Activated CD4-positive, alpha-beta memory T cell treated with anti-CD3 and anti-CD28 coated beads, Interleukin-2, amount 10 ng/mL, durations not matched to agents 7 days and 5 days (primary cell): ENCODE measurements around the gene C9orf85. TPM values are rescaled to one million over a fixed set of nuclear protein-coding genes. Genes with fewer than 3 reads are reported as not detected.
"Not testable (repeated sequence)": the region's sequence is repeated elsewhere in the genome, so short reads cannot be mapped to it uniquely, and the experiment has no call there.

Experiments used
- CTCF ChIA-PET: fragments of 350-600 bp; sonication (Branson Sonifier 250); formaldehyde crosslinking; loops from one replicate; lab custom pipeline; 2021; ENCODE audit warnings: antibody characterized with exemption, inconsistent platforms; lab: Charles Lee
- POLR2A ChIA-PET: fragments of 350-600 bp; sonication (Branson Sonifier 250); formaldehyde crosslinking; loops from one replicate; lab custom pipeline; 2021; ENCODE audit warnings: antibody characterized with exemption; lab: Charles Lee
- DNase-seq: peaks from one replicate; pipeline ENCODE4 v3.0.0-alpha.2; 2020
- H3K27ac Mint-ChIP-seq: one replicate; pipeline ENCODE4 v1.8.0; 2021; ENCODE audit warnings: mild to moderate bottlenecking, mixed read lengths
- H3K27me3 Mint-ChIP-seq: one replicate; pipeline ENCODE4 v1.8.0; 2021; ENCODE audit warnings: mixed read lengths
- H3K36me3 Mint-ChIP-seq: one replicate; pipeline ENCODE4 v1.8.0; 2021; ENCODE audit warnings: low read depth, mixed read lengths
- H3K4me1 Mint-ChIP-seq: one replicate; pipeline ENCODE4 v1.8.0; 2021; ENCODE audit warnings: mixed read lengths
- H3K4me3 Mint-ChIP-seq: one replicate; pipeline ENCODE4 v1.8.0; 2021; ENCODE audit warnings: mild to moderate bottlenecking, mixed read lengths
- H3K9me3 Mint-ChIP-seq: one replicate; pipeline ENCODE4 v1.8.0; 2021; ENCODE audit warnings: mixed read lengths
- total RNA-seq, 2 experiments: library from RNA; stranded (reverse); gene quantifications; one replicate each; pipeline ENCODE4 v1.2.3, GENCODE V29; 2021

The C9orf85 gene
- total RNA-seq, 2 experiments from 2014 or later: 10.8 to 12.1 TPM

DNA sequence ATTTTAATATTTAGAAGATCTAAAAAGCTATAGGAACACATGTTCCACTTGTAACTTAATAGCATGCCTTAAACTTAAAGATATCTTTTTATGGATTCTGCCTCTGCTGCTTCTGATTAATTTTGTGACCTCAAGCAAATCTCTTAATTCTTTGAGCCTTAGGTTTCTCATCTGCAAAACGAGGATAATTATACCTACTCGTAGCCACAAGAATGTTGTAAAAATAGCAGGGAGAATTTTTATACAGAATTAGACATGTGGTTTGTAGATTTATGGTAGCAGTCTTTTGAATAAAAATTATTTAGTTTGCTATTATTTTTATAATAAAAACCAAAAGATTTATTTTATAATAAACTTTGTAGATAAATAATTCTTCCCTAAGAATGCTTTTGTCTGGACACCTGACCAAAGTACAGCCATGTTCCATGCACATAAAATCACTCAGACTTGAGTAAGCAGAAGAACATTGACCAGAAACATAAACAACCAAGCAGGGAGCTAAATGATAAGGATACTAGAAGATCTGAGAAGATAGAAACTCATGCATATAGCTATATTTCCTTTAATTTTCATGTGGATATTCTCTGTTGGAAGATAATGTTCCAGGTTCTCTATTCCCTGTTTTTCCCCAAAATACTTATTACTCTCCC lies 18.5 kb downstream of the C9orf85 start:
- ChIA-PET CTCF (interaction anchor here (0.7 to 1.1 kb wide), 2 partner anchors 111 to 301 kb away, joined by 3 to 4 read pairs; no protein-coding TSS in a partner anchor), POLR2A (no interaction called here)
- no peak for DNase-seq

DNA sequence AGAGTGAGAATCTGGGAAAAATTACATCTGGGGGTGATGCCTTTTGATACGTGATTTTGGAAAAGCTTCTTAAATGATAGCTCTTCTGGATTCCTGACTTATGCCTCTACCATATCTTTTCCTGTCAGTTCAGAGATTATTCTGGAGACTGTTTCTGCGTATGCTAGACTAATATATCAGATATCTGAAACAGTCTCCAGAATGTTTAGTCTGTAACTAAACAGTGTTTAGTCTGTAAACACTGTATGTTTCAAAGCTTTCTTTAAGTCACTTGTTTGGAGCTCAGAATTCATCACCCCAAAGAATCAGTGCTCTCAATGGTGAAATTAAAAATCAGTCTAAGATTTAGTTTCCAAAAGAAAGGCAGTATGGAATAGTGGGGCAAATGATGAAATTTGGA lies 19.7 kb downstream of the C9orf85 start:
- DNase-seq: no peak
- CTCF ChIA-PET: interaction anchor here (1.4 kb wide), 1 partner anchor 94 kb away, joined by 4 read pairs; no protein-coding TSS in a partner anchor
- Mint-ChIP-seq H3K27ac (no peak overlapping the region), H3K4me3 (no peak overlapping the region), H3K36me3 (peaks cover 2% of the 10 kb centered on the region), H3K4me1 (no peaks in the 10 kb centered on the region), H3K27me3 (no peaks in the 10 kb centered on the region), H3K9me3 (no peaks in the 10 kb centered on the region)
- POLR2A ChIA-PET: no interaction called here

More for the DNA sequence above, 18.5 kb downstream of the C9orf85 start:
- Mint-ChIP-seq H3K36me3 (peaks cover 2% of the 10 kb centered on the region), H3K4me1 (no peaks in the 10 kb centered on the region), H3K9me3 (no peaks in the 10 kb centered on the region), H3K4me3 (no peak overlapping the region), H3K27me3 (no peaks in the 10 kb centered on the region), H3K27ac (no peak overlapping the region)

DNA sequence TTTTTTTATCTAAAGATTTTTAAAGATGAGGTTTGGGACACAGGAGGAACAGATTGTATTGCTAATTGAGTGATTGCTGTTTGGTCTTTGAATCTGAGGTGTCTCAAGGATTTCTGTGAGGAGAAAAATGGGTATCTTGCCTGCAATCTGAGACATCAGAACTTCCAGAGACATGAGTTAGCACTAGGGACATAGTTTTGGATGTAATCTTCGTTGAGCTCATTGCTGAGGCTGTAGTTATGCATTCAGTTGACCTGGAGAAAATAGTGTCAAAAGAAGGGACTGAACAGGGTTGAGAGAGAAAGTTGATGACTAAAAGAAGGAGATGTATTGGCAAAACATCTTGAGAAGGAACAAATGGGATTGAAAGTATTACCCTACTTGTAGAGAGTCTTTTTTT lies 24.6 kb downstream of the C9orf85 start:
- CTCF ChIA-PET: interaction anchor here (0.6 to 0.7 kb wide), 3 partner anchors 40 to 1543 kb away, joined by 3 to 4 read pairs (median 3); no protein-coding TSS in a partner anchor
- peaks cover 2% of the 10 kb centered on the region for H3K4me1 Mint-ChIP-seq
- peaks cover 2% of the 10 kb centered on the region for H3K36me3 Mint-ChIP-seq
- no peak for DNase-seq
- no peak overlapping the region for H3K27ac Mint-ChIP-seq
- no peaks in the 10 kb centered on the region for H3K9me3 Mint-ChIP-seq
- H3K4me3 Mint-ChIP-seq: no peak overlapping the region
- no peaks in the 10 kb centered on the region for H3K27me3 Mint-ChIP-seq
- POLR2A ChIA-PET: no interaction called here

DNA sequence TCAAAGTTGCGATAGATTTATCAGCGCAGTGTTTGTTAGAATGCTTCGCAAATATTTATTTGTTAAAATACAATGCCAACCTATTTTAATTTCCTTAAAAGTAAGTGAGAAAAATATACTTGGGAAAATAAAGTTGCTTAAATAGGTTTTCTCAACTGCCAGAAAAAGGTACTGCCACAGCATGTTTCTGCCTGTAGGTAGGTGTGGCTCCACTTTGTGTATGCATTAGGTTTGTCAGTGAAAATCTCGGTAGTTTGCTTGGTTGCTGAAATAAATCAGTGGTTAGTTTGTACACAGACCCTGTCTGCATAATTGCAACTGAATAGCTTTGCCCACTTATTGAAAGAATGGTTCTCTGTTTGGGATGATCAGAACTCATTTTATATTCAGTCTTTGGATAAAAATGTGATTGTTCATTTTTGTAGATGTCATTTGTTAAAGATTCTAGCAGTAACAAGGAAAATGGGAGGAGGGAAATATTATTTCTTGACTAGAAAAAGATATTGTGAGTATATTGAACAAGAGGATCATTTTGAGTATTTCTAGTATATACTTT lies 25.7 kb downstream of the C9orf85 start:
- no peak for DNase-seq
- Mint-ChIP-seq H3K4me1 (peaks cover 2% of the 10 kb centered on the region), H3K27ac (no peak overlapping the region), H3K4me3 (no peak overlapping the region), H3K9me3 (no peaks in the 10 kb centered on the region), H3K36me3 (peaks cover 2% of the 10 kb centered on the region), H3K27me3 (no peaks in the 10 kb centered on the region)
- CTCF ChIA-PET: no interaction called here
- POLR2A ChIA-PET: no interaction called here

DNA sequence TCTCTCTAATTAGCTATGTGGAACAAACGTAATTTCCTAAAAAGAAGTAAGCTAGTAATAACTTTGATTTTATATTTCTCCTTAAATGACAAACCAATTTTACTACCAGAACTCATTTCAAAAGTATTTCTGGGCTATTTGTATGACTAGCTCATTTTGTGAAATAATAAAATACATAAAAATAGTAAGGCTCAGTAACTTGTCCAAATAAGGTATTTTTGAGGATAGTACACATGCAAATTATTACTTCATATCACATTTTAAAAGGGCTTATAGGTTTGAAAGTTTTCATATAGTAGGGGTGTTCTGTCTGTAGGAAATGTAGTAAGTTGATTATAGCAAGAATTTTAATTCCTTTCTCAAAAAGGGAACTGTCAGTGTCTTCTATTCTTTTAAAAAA lies 26.5 kb downstream of the C9orf85 start:
- Mint-ChIP-seq H3K27ac (no peak overlapping the region), H3K9me3 (no peaks in the 10 kb centered on the region), H3K4me1 (peaks cover 2% of the 10 kb centered on the region), H3K4me3 (no peak overlapping the region), H3K36me3 (no peaks in the 10 kb centered on the region), H3K27me3 (no peaks in the 10 kb centered on the region)
- POLR2A ChIA-PET: no interaction called here
- CTCF ChIA-PET: no interaction called here
- DNase-seq: no peak

DNA sequence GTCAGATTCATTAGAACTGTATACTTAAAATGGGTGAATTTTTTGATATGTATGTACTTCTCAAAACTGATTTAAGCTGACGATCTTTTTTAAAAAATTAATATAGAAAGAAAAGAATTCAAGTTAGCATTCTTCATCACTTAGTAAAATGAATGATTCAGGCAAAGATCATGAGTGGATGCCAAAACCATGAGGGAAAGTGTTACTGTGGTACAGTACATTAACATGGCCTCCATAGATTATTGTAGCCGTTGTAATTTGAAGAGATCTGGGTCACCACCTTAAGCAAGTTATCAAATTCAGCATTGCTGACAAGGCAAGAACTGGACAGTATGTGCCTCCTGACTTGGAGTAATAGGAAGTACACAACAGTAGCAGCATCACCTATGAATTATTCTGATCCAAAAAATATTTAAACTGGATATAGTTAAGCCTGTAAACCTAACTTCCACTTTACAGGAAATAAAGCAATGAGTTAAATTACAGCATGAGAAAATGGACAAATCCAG lies 29.7 kb downstream of the C9orf85 start:
- Mint-ChIP-seq H3K9me3 (no peaks in the 10 kb centered on the region), H3K27me3 (no peaks in the 10 kb centered on the region), H3K4me1 (peaks cover 2% of the 10 kb centered on the region), H3K4me3 (no peak overlapping the region), H3K27ac (no peak overlapping the region), H3K36me3 (no peaks in the 10 kb centered on the region)
- no peak for DNase-seq
- ChIA-PET POLR2A (no interaction called here), CTCF (no interaction called here)

DNA sequence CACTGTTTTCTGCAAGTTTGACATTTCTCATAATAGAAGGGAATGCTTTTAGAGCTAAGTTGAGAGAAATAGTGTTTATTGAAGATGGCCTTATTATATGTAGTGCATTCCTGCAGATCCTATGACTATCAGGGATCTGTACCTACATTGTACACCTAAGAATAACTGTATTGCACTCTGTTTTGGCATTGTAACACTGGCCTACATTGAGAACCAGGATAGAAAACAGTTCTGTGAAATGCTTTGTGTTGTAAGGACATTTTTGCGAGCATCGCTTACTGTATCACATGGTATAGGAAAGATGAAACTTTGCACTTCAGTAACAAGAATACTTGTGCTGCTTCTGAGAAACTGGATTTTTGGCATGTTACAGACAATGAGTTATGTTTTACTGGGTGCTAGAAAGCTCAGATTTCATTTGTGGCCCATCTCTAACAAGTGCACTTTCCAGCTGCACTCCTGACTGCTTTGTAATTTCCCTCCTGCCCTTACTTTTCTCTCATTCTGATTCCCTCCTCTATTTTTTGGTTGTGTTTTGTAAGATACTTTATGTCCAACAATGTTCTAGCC lies 30.6 kb downstream of the C9orf85 start:
- Mint-ChIP-seq H3K27ac (no peak overlapping the region), H3K27me3 (no peaks in the 10 kb centered on the region), H3K4me3 (no peak overlapping the region), H3K4me1 (peaks cover 2% of the 10 kb centered on the region), H3K9me3 (no peaks in the 10 kb centered on the region), H3K36me3 (peaks cover 3% of the 10 kb centered on the region)
- CTCF ChIA-PET: no interaction called here
- DNase-seq: no peak
- POLR2A ChIA-PET: no interaction called here

DNA sequence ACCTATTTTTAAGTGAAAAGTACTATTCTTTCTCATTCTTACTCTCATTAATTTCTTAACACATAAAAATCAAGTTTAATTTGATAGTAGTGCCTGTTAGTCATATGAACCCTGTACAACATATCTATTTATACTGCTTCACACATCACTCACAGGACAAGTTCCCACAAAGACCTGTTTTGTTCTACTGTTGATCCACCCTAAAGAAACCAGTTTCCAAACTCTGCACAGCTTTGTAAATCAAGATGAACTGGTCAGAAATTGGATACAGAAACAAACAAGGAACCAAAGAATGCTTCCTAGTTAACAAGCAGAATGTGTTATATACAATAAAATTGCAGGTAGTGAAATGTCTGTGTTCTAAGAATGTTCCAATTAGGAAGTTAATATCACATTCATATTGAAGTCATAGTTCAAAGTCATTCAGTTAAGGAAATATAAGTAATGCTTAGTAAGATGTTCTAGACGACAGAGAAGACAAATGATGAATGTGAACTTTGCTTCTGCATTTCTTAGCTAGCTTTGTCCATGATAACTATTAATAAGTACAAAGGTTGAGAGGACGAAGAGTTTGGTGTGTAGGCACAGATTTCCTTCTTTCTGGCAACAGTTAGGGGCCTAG lies 33.4 kb downstream of the C9orf85 start:
- CTCF ChIA-PET: interaction anchor here (1.7 kb wide), 1 partner anchor 80 kb away, joined by 4 read pairs; no protein-coding TSS in a partner anchor
- Mint-ChIP-seq H3K27me3 (no peaks in the 10 kb centered on the region), H3K4me3 (no peak overlapping the region), H3K4me1 (no peaks in the 10 kb centered on the region), H3K27ac (no peak overlapping the region), H3K9me3 (no peaks in the 10 kb centered on the region), H3K36me3 (peaks cover 8% of the 10 kb centered on the region)
- DNase-seq: no peak
- POLR2A ChIA-PET: no interaction called here

DNA sequence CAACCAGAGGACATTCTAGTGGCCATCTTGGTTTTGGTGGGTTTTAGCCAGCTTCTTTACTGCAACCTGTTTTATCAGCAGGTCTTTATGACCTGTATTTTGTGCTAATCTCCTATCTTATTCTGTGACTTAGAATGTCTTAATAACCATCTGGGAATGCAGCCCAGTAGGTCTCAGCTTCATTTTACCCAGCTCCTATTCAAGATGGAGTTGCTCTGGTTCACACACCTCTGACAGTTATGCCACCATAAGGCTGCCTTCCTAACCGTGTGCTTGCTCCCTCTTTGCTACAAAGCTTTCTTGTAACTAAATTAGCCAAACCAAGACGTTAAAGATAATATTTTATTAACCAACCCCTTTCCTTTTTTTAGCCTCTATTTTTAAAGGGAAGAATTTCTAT lies 43.2 kb downstream of the C9orf85 start:
- CTCF ChIA-PET, DNase-seq, H3K36me3 Mint-ChIP-seq, H3K27me3 Mint-ChIP-seq, H3K4me1 Mint-ChIP-seq, POLR2A ChIA-PET, H3K9me3 Mint-ChIP-seq, H3K27ac Mint-ChIP-seq, H3K4me3 Mint-ChIP-seq: not testable (repeated sequence)

DNA sequence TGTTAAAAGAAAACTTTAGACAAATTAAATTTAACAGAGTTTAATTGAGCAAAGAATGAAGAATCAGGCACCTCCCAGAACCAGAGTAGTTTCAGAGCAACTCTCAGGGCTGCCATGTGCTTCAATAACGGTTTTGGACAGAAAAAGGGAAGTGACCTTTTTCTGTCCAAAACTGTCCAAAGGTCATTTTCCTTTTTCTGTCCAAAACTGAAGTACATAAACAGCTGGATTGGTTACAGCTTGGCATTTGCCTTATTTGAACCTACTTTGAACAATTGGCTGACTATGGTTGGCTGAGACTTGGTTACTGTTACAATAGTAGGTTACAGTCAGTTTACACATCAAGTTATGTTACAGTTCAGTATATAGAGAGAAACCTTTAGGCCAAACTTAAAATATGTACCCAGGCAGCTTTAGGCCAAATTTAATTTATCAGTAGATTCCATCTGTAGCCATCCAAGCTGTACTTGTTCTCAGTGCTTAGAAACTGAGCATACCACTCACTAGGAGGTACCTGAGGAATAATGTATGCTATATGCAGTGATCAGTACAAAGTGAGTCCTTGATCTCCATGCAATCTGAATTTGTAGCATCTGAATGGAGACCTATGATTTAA lies 44.0 kb downstream of the C9orf85 start:
- CTCF ChIA-PET: no interaction called here

DNA sequence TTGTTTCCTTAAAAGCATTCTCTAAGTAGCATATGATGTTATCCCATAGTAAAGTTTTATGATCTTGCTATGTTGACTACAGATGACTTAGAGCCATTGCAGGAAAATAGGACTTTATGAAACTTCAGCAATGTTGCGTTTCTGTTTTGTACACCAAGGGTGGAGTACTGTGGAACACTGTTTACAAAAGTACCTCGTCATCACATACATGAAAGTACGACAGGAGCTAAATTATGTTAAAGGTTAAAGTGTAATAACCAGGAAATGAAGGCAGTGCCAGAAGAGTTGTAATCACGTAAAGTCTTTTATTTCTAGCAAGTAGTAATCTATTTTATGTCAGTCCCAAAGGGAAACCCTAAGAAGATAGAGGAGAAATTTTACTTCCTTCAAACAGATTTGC lies 50.9 kb downstream of the C9orf85 start:
- POLR2A ChIA-PET: no interaction called here
- Mint-ChIP-seq H3K4me1 (no peaks in the 10 kb centered on the region), H3K4me3 (no peak overlapping the region), H3K27ac (no peak overlapping the region), H3K36me3 (peaks cover 41% of the 10 kb centered on the region), H3K9me3 (peaks cover 12% of the 10 kb centered on the region), H3K27me3 (no peaks in the 10 kb centered on the region)
- CTCF ChIA-PET: no interaction called here
- no peak for DNase-seq

More for the DNA sequence above, 44.0 kb downstream of the C9orf85 start:
- no peaks in the 10 kb centered on the region for H3K27me3 Mint-ChIP-seq
- POLR2A ChIA-PET: no interaction called here
- no peak overlapping the region for H3K27ac Mint-ChIP-seq
- peaks cover 6% of the 10 kb centered on the region for H3K4me1 Mint-ChIP-seq
- no peak for DNase-seq
- no peak overlapping the region for H3K4me3 Mint-ChIP-seq
- H3K36me3 Mint-ChIP-seq: peaks cover 9% of the 10 kb centered on the region
- no peaks in the 10 kb centered on the region for H3K9me3 Mint-ChIP-seq

DNA sequence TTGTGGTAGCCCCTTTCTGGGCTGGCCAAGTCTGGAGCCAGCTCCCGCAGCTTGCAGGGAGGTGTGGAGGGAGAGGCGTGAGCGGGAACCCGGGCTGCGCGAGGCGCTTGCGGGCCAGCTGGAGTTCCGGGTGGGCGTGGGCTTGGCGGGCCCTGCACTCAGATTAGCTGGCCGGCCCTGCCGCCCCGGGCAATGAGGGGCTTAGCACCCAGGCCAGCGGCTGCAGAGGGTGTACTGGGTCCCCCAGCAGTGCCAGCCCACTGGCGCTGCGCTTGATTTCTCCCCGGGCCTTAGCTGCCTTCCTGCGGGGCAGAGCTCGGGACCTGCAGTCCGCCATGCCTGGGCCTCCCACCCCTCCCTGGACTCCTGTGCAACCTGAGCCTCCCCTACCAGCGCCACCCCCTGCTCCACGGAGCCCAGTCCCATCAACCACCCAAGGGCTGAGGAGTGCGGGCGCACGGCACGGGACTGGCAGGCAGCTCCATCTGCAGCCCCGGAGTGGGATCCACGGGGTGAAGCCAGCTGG lies 52.1 kb downstream of the C9orf85 start:
- H3K4me3 Mint-ChIP-seq, DNase-seq, POLR2A ChIA-PET, H3K4me1 Mint-ChIP-seq, H3K27me3 Mint-ChIP-seq, CTCF ChIA-PET, H3K27ac Mint-ChIP-seq: not testable (repeated sequence)
- H3K9me3 Mint-ChIP-seq: peaks cover 22% of the 10 kb centered on the region
- peaks cover 50% of the 10 kb centered on the region for H3K36me3 Mint-ChIP-seq

DNA sequence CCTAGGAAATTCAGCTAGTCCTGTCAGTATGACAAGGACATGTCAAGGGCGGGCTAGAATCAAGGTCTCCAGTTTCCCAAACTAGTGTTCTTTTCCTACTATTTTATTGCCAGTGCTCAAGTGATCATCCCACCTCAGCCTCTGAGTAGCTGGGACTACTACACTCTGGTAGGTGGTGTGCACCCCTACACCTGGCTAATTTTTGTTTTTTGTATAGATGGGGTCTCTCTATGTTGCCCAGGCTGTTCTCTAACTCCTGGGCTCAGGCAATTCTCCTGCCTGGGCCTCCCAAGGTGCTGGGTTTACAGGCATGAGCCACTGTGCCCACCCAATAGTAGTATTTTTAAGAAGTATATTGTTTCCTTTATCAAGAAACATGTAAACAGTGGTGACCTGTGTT lies 54.0 kb downstream of the C9orf85 start:
- Mint-ChIP-seq H3K4me1 (no peaks in the 10 kb centered on the region), H3K4me3 (no peak overlapping the region), H3K36me3 (peaks cover 51% of the 10 kb centered on the region), H3K27ac (no peak overlapping the region), H3K9me3 (peaks cover 27% of the 10 kb centered on the region), H3K27me3 (no peaks in the 10 kb centered on the region)
- DNase-seq: no peak
- POLR2A ChIA-PET: no interaction called here
- CTCF ChIA-PET: no interaction called here
